Measurements from ENCODE around the gene CAMTA1.

The CAMTA1 gene

GRCh38 chr1:7418442-7419080 lies 633.3 kb downstream of the CAMTA1 start:
- Histone ChIP-seq H3K36me3 (ENCODE audit: low read depth) (no peaks in the 10 kb centered on the region), H3K27me3 (ENCODE audit: insufficient read depth, poor library complexity, severe bottlenecking) (no peaks in the 10 kb centered on the region), H3K4me1 (ENCODE audit: insufficient read depth, poor library complexity, severe bottlenecking) (no peaks in the 10 kb centered on the region), H3K27ac (ENCODE audit: poor library complexity, severe bottlenecking) (no peak overlapping the region), H3K4me3 (ENCODE audit: severe bottlenecking) (no peak overlapping the region), H3K9me3 (ENCODE audit: severe bottlenecking) (no peaks in the 10 kb centered on the region)
- no peak for TF ChIP-seq CTCF (IDR thresholded peaks at IDR 0.05; ENCODE audit: poor library complexity, severe bottlenecking)
- no peak for ATAC-seq (ENCODE audit: low read depth)
- DNase-seq (ENCODE audit: low spot score), result peak; percentile 29

GRCh38 chr1:7420098-7420445 lies 634.8 kb downstream of the CAMTA1 start:
- peak; percentile 15 for DNase-seq (ENCODE audit: low spot score)
- no peak for TF ChIP-seq CTCF (IDR thresholded peaks at IDR 0.05; ENCODE audit: poor library complexity, severe bottlenecking)
- no peaks in the 10 kb centered on the region for H3K4me1 ChIP-seq (ENCODE audit: insufficient read depth, poor library complexity, severe bottlenecking)
- H3K27ac ChIP-seq (ENCODE audit: poor library complexity, severe bottlenecking), result no peak overlapping the region
- H3K4me3 ChIP-seq (ENCODE audit: severe bottlenecking), result no peak overlapping the region
- no peaks in the 10 kb centered on the region for H3K36me3 ChIP-seq (ENCODE audit: low read depth)
- no peaks in the 10 kb centered on the region for H3K27me3 ChIP-seq (ENCODE audit: insufficient read depth, poor library complexity, severe bottlenecking)
- ATAC-seq (ENCODE audit: low read depth), result no peak
- H3K9me3 ChIP-seq (ENCODE audit: severe bottlenecking), result no peaks in the 10 kb centered on the region

GRCh38 chr1:7420470-7421100 lies 635.3 kb downstream of the CAMTA1 start:
- H3K4me3 ChIP-seq (ENCODE audit: severe bottlenecking), result no peak overlapping the region
- H3K36me3 ChIP-seq (ENCODE audit: low read depth), result no peaks in the 10 kb centered on the region
- no peak for TF ChIP-seq CTCF (IDR thresholded peaks at IDR 0.05; ENCODE audit: poor library complexity, severe bottlenecking)
- ATAC-seq (ENCODE audit: low read depth) (no peak), DNase-seq (ENCODE audit: low spot score) (peak; percentile 11)
- H3K9me3 ChIP-seq (ENCODE audit: severe bottlenecking), result no peaks in the 10 kb centered on the region
- H3K27me3 ChIP-seq (ENCODE audit: insufficient read depth, poor library complexity, severe bottlenecking), result no peaks in the 10 kb centered on the region
- no peaks in the 10 kb centered on the region for H3K4me1 ChIP-seq (ENCODE audit: insufficient read depth, poor library complexity, severe bottlenecking)
- no peak overlapping the region for H3K27ac ChIP-seq (ENCODE audit: poor library complexity, severe bottlenecking)

GRCh38 chr1:7421471-7422075 lies 636.3 kb downstream of the CAMTA1 start:
- no peak for TF ChIP-seq CTCF (IDR thresholded peaks at IDR 0.05; ENCODE audit: poor library complexity, severe bottlenecking)
- no peak for ATAC-seq (ENCODE audit: low read depth)
- H3K27ac ChIP-seq (ENCODE audit: poor library complexity, severe bottlenecking), result no peak overlapping the region
- H3K36me3 ChIP-seq (ENCODE audit: low read depth), result no peaks in the 10 kb centered on the region
- no peak overlapping the region for H3K4me3 ChIP-seq (ENCODE audit: severe bottlenecking)
- H3K4me1 ChIP-seq (ENCODE audit: insufficient read depth, poor library complexity, severe bottlenecking), result no peaks in the 10 kb centered on the region
- no peaks in the 10 kb centered on the region for H3K9me3 ChIP-seq (ENCODE audit: severe bottlenecking)
- peak; percentile 32 for DNase-seq (ENCODE audit: low spot score)
- no peaks in the 10 kb centered on the region for H3K27me3 ChIP-seq (ENCODE audit: insufficient read depth, poor library complexity, severe bottlenecking)

- H3K27me3 ChIP-seq (ENCODE audit: insufficient read depth, poor library complexity, severe bottlenecking), result no peaks in the 10 kb centered on the region
- no peak overlapping the region for H3K27ac ChIP-seq (ENCODE audit: poor library complexity, severe bottlenecking)
- H3K4me1 ChIP-seq (ENCODE audit: insufficient read depth, poor library complexity, severe bottlenecking), result no peaks in the 10 kb centered on the region
- H3K9me3 ChIP-seq (ENCODE audit: severe bottlenecking), result no peaks in the 10 kb centered on the region
- ATAC-seq (ENCODE audit: low read depth) (no peak), DNase-seq (ENCODE audit: low spot score) (peak; percentile 40)
- H3K4me3 ChIP-seq (ENCODE audit: severe bottlenecking), result no peak overlapping the region
- H3K36me3 ChIP-seq (ENCODE audit: low read depth), result no peaks in the 10 kb centered on the region
- no peak for TF ChIP-seq CTCF (IDR thresholded peaks at IDR 0.05; ENCODE audit: poor library complexity, severe bottlenecking)
These were observed 636.8 kb downstream of the CAMTA1 start for GRCh38 chr1:7422081-7422480.

All from RWPE2 (cell line).